SK-N-SH (cell line): ENCODE measurements around the gene YOD1. TPM values are rescaled to one million over a fixed set of nuclear protein-coding genes. Genes with fewer than 3 reads are reported as not detected.

Experiments
- CTCF ChIA-PET: fragments of 300-600, 350-600 bp; formaldehyde crosslinking; extraction: SDS; loops from one replicate; lab custom pipeline; 2021; lab: Yijun Ruan, JAX
- POLR2A ChIA-PET: fragments of 350-600 bp; sonication (Branson Sonifier 250); formaldehyde crosslinking; extraction: SDS; loops from one replicate; lab custom pipeline; 2020; ENCODE audit warnings: antibody characterized with exemption, inconsistent platforms; lab: Yijun Ruan, JAX
- DNase-seq: peaks from one replicate; pipeline ENCODE4 v3.0.0; 2012
- H2AFZ ChIP-seq: fragments of 200-600 bp; sonication (generic); 2 replicates; pipeline ENCODE4 v1.8.1; 2016; ENCODE audit warnings: antibody characterized with exemption, mild to moderate bottlenecking, low read depth
- H3F3A ChIP-seq: fragments of 200-600 bp; sonication (generic); replicated peaks from 2 replicates; pipeline ENCODE3; 2016; ENCODE audit warnings: antibody characterized with exemption, mild to moderate bottlenecking; ENCODE audit not compliant: insufficient read depth
- H3K27ac ChIP-seq, 2 experiments: fragments of 200-500 bp in 1 of 2; fragments of 200-600 bp in 1 of 2; sonication (Bioruptor generic) in 1 of 2; sonication (generic), shearing (Covaris generic) in 1 of 2; 2 replicates each; pipeline versions ENCODE4 v1.5.1 to v1.6.1; 2014 to 2016; ENCODE audit warnings: low read depth in 2 of 2, inconsistent platforms in 1 of 2, low read length in 1 of 2, mild to moderate bottlenecking in 1 of 2, mixed read lengths in 1 of 2
- H3K27me3 ChIP-seq: fragments of 200-600 bp; sonication (generic), shearing (Covaris generic); 2 replicates; pipeline ENCODE4 v1.6.1; 2016; ENCODE audit warnings: mixed run types; ENCODE audit not compliant: insufficient read depth
- H3K36me3 ChIP-seq, 2 experiments: fragments of 200-500 bp in 1 of 2; fragments of 200-600 bp in 1 of 2; sonication (Bioruptor generic) in 1 of 2; sonication (generic) in 1 of 2; replicated peaks in 1 of 2; 2 replicates each; pipeline versions ENCODE3 to v1.5.1; 2014 to 2016; ENCODE audit warnings: low read length in 1 of 2, mild to moderate bottlenecking in 1 of 2; ENCODE audit not compliant: insufficient read depth in 2 of 2, control insufficient read depth in 1 of 2
- H3K4me1 ChIP-seq, 2 experiments: fragments of 200-500 bp in 1 of 2; fragments of 200-600 bp in 1 of 2; sonication (Bioruptor generic) in 1 of 2; sonication (generic), shearing (Covaris generic) in 1 of 2; 2 replicates each; pipeline versions ENCODE4 v1.5.1 to v1.6.1; 2014 to 2016; ENCODE audit warnings: low read depth in 1 of 2, low read length in 1 of 2, mixed run types in 1 of 2; ENCODE audit not compliant: insufficient read depth in 2 of 2, control insufficient read depth in 1 of 2
- H3K4me2 ChIP-seq: fragments of 200-600 bp; sonication (generic), shearing (Covaris generic); 2 replicates; pipeline ENCODE4 v1.6.1; 2017; ENCODE audit warnings: mixed run types
- H3K4me3 ChIP-seq, 2 experiments: fragments of 200-500 bp in 1 of 2; fragments of 200-600 bp in 1 of 2; sonication (Bioruptor generic) in 1 of 2; sonication (generic), shearing (Covaris generic) in 1 of 2; 2 replicates each; pipeline versions ENCODE4 v1.5.1 to v1.8.1; 2014 to 2016; ENCODE audit warnings: low read depth in 2 of 2, inconsistent platforms in 1 of 2, low read length in 1 of 2, mild to moderate bottlenecking in 1 of 2, mixed read lengths in 1 of 2, moderate library complexity in 1 of 2
- H3K79me2 ChIP-seq: fragments of 200-600 bp; sonication (generic); 2 replicates; pipeline ENCODE4 v1.8.1; 2017; ENCODE audit warnings: mild to moderate bottlenecking; ENCODE audit not compliant: insufficient read depth
- H3K9ac ChIP-seq: fragments of 200-600 bp; sonication (generic); 2 replicates; pipeline ENCODE4 v1.6.1; 2017; ENCODE audit warnings: mixed run types
- H3K9me2 ChIP-seq: fragments of 200-600 bp; sonication (generic); 2 replicates; pipeline ENCODE4 v1.6.1; 2017; ENCODE audit warnings: mixed run types
- H3K9me3 ChIP-seq: fragments of 200-600 bp; sonication (generic); 2 replicates; pipeline ENCODE4 v1.6.1; 2017; ENCODE audit warnings: mixed run types, mild to moderate bottlenecking, moderate library complexity
- H4K20me1 ChIP-seq: fragments of 200-600 bp; sonication (generic); 2 replicates; pipeline ENCODE4 v1.6.1; 2017; ENCODE audit warnings: mild to moderate bottlenecking, mixed run types; ENCODE audit not compliant: insufficient read depth
- CHD2 ChIP-seq: fragments of 150-350 bp; IDR thresholded peaks from 2 replicates; pipeline ENCODE4 v1.6.1; 2018; ENCODE audit warnings: low read length; ENCODE audit not compliant: partially characterized antibody
- CTCF ChIP-seq: fragments of 200-600 bp; sonication (generic); IDR thresholded peaks from 2 replicates; pipeline ENCODE4 v1.6.1; 2017; ENCODE audit warnings: antibody characterized with exemption, mild to moderate bottlenecking, moderate library complexity
- ELF1 ChIP-seq: IDR thresholded peaks from 2 replicates; pipeline ENCODE4 v1.4.0; 2012
- GABPA ChIP-seq: IDR thresholded peaks from 2 replicates; pipeline ENCODE4 v1.4.0; 2012; ENCODE audit warnings: low read depth, mild to moderate bottlenecking
- GATA2 ChIP-seq: sonication (generic); formaldehyde crosslinking; IDR thresholded peaks from 2 replicates; pipeline ENCODE4 v1.5.0; 2020; ENCODE audit warnings: mild to moderate bottlenecking, missing genetic modification reagents
- MEF2A ChIP-seq: IDR thresholded peaks from 2 replicates; pipeline ENCODE4 v1.4.0; 2012; ENCODE audit warnings: low read depth, borderline replicate concordance
- NFIC ChIP-seq: IDR thresholded peaks from 2 replicates; pipeline ENCODE4 v1.4.0; 2012; ENCODE audit warnings: borderline replicate concordance
- NRF1 ChIP-seq: IDR thresholded peaks from 2 replicates; pipeline ENCODE4 v1.6.1; 2012; ENCODE audit warnings: low read depth, mild to moderate bottlenecking, low read length
- RAD21 ChIP-seq: IDR thresholded peaks from 2 replicates; pipeline ENCODE4 v1.6.1; 2012; ENCODE audit warnings: mild to moderate bottlenecking, low read length
- RFX5 ChIP-seq: IDR thresholded peaks from 2 replicates; pipeline ENCODE4 v1.6.1; 2012; ENCODE audit warnings: mild to moderate bottlenecking, improper control_type of control experiment, low read length
- RXRA ChIP-seq: IDR thresholded peaks from 2 replicates; pipeline ENCODE4 v1.4.0; 2012; ENCODE audit warnings: low read depth, mild to moderate bottlenecking, borderline replicate concordance
- SIN3A ChIP-seq: IDR thresholded peaks from 2 replicates; pipeline ENCODE4 v1.6.1; 2012; ENCODE audit warnings: low read depth, mild to moderate bottlenecking, low read length, moderate library complexity, borderline replicate concordance
- TAF1 ChIP-seq: IDR thresholded peaks from 2 replicates; pipeline ENCODE4 v1.6.1; 2012; ENCODE audit warnings: low read depth, mild to moderate bottlenecking, low read length, moderate library complexity, borderline replicate concordance
- TEAD4 ChIP-seq: IDR thresholded peaks from 2 replicates; pipeline ENCODE4 v1.4.0; 2012; ENCODE audit warnings: mild to moderate bottlenecking, borderline replicate concordance; ENCODE audit not compliant: insufficient read depth
- YY1 ChIP-seq: IDR thresholded peaks from 2 replicates; pipeline ENCODE4 v1.4.0; 2012; ENCODE audit warnings: low read depth, mild to moderate bottlenecking
- ZBTB33 ChIP-seq: IDR thresholded peaks from 2 replicates; pipeline ENCODE4 v1.4.0; 2012; ENCODE audit warnings: low read depth, borderline replicate concordance
- WGBS: methylation state at CpG from one replicate; pipeline ENCODE4 v1.1.6; 2017; ENCODE audit warnings: low lambda C conversion rate; 5-methylcytosine and 5-hydroxymethylcytosine counted together
- polyA plus RNA-seq, 3 experiments: library from polyadenylated mRNA; depleted of rRNA; stranded (reverse); fragments of >200 nt; gene quantifications; 2 replicates each; pipeline ENCODE4 v1.2.3, GENCODE V29; 2012

Gene YOD1
- polyA plus RNA-seq, 1 of the 3 experiments (the other 2 are of a cell fraction), result 0.79 TPM

GRCh38 chr1:207064561-207064960, 13.6 kb upstream of the YOD1 start:
- no peaks in the 10 kb centered on the region for H3K4me1 ChIP-seq
- ChIA-PET CTCF (no interaction called here), POLR2A (no interaction called here)
- H3K4me3 ChIP-seq, result no peak overlapping the region
- H3K27me3 ChIP-seq, result no peaks in the 10 kb centered on the region
- H3K4me2 ChIP-seq, result no peak overlapping the region
- peaks cover 5 to 19% of the 10 kb centered on the region in 2 experiments for H3K36me3 ChIP-seq
- H3K79me2 ChIP-seq, result no peaks in the 10 kb centered on the region
- H3K9me3 ChIP-seq, result no peaks in the 10 kb centered on the region
- no peaks in the 10 kb centered on the region for H3F3A ChIP-seq
- TF ChIP-seq NRF1 (no peak), GATA2 (CRISPR knock-in tag) (no peak), CHD2 (no peak), GABPA (no peak), YY1 (no peak), RAD21 (no peak), MEF2A (no peak), ELF1 (no peak), ZBTB33 (no peak), NFIC (no peak), TEAD4 (no peak), TAF1 (no peak)
- no peak for DNase-seq
- no peaks in the 10 kb centered on the region for H3K9me2 ChIP-seq
- WGBS, result 76% methylated on average over 8 of the region's 8 CpGs
- H3K9ac ChIP-seq, result no peak overlapping the region
- no peaks in the 10 kb centered on the region for H4K20me1 ChIP-seq
- H3K27ac ChIP-seq, result no peak overlapping the region
- H2AFZ ChIP-seq, result no peak overlapping the region

GRCh38 chr1:207063014-207063413, 12.0 kb upstream of the YOD1 start:
- POLR2A ChIA-PET, result no interaction called here

More at GRCh38 chr1:207063014-207063413, 12.0 kb upstream of the YOD1 start:
- Histone ChIP-seq H3K4me3 (no peak overlapping the region), H3K27me3 (no peaks in the 10 kb centered on the region), H3F3A (no peaks in the 10 kb centered on the region), H3K4me2 (no peak overlapping the region), H3K4me1 (no peaks in the 10 kb centered on the region), H2AFZ (no peak overlapping the region), H4K20me1 (no peaks in the 10 kb centered on the region), H3K36me3 (peaks cover 0 to 15% of the 10 kb centered on the region in 2 experiments), H3K9ac (no peak overlapping the region), H3K9me2 (no peaks in the 10 kb centered on the region)
- 85% methylated on average over 5 of the region's 5 CpGs for WGBS
- CTCF ChIA-PET, result interaction anchor here (1.0 to 1.4 kb wide), 2 partner anchors 13 to 14 kb away, joined by 3 to 4 read pairs; no protein-coding TSS in a partner anchor
- DNase-seq, result no peak
- TF ChIP-seq RFX5, result no peak
- no peak for TF ChIP-seq CTCF
- TF ChIP-seq SIN3A, result no peak
- TF ChIP-seq RXRA, result no peak
- TF ChIP-seq ELF1, result no peak
- TF ChIP-seq, all 33 proteins: peak for 0
- Histone ChIP-seq H3K27ac (no peak overlapping the region), H3K79me2 (no peaks in the 10 kb centered on the region), H3K9me3 (no peaks in the 10 kb centered on the region)
